HG03066 (cell line): Measurements from ENCODE around the gene ELOA2.
"Not testable (repeated sequence)": the region's sequence is repeated elsewhere in the genome, so short reads cannot be mapped to it uniquely, and the experiment has no call there.

Experiments
- ATAC-seq: cut with Tn5 transposase; IDR thresholded peaks from one replicate; pipeline ENCODE4 v1.9.1; 2021; ENCODE audit warnings: low read depth; ENCODE audit not compliant: unreplicated experiment

The ELOA2 gene, protein sequence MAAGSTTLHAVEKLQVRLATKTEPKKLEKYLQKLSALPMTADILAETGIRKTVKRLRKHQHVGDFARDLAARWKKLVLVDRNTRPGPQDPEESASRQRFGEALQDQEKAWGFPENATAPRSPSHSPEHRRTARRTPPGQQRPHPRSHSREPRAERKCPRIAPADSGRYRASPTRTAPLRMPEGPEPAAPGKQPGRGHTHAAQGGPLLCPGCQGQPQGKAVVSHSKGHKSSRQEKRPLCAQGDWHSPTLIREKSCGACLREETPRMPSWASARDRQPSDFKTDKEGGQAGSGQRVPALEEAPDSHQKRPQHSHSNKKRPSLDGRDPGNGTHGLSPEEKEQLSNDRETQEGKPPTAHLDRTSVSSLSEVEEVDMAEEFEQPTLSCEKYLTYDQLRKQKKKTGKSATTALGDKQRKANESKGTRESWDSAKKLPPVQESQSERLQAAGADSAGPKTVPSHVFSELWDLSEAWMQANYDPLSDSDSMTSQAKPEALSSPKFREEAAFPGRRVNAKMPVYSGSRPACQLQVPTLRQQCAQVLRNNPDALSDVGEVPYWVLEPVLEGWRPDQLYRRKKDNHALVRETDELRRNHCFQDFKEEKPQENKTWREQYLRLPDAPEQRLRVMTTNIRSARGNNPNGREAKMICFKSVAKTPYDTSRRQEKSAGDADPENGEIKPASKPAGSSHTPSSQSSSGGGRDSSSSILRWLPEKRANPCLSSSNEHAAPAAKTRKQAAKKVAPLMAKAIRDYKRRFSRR

DNA sequence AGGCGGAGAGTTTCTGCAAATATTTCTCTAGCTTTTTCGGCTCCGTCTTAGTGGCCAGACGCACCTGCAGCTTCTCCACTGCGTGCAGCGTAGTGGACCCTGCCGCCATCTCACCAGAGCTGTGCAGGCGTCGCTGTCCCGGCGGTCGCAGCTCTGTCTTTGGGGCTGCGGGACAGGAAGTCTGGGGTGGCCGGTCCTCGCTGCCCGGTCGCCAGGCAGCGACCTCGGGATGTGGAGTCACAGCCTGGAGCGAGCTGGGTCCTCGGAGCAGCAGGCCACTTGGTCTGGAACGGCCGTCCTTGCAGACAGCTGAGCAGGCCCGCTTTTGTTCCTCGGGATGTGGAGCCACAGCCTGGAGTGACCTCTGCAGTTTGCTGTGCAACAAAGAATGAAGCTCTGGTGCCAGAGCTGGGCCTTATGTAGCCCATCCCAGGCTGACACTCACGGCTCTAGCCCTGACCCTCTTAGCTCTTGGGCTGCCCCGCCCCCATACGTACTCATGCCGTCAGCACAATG is at the start of gene ELOA2:
TSS of gene ELOA2 (minus strand) at position 466 of the 516 bp plus-strand sequence. CDS start at position 109, 357 bp downstream.
- no peak for ATAC-seq

DNA sequence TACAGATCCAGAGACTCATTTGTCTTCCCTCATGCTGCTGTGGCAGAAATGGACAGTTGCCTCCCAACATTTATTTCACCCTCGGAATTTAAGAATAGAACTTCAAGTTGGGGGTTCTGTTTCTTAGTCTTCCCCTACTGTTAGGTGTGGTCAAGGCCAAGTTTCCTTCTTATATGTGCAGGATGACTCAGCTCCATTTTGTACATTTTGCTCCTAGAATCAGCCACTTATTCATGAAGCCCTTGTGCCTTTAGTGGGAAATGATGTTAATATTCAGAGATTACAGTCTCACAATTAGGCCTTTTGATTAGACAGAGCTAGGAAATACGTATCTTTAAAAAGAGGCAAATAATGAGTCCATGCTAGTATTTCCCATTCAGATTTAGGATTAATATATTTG is 46.2 kb upstream of the ELOA2 start:
- no peak for ATAC-seq

DNA sequence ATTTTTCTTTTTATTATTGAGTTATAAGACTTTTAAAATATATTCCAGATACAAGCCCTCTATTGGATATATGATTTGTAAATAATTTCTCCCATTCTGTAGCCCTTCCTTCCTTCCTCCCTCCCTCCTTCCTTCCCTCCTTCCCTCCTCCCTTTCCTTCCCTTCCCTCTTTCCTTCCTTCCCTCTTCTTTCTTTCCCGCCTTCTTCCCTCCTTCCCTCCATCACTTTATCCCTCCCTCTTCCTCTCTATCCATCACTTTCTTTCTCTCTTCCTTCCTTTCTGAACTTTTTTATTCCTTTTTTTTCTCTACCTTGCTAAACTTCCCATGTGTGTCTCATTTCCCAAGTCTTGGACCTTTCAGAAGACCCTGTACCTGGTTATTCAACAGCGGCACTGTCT is 45.5 kb upstream of the ELOA2 start:
- ATAC-seq, result no peak

DNA sequence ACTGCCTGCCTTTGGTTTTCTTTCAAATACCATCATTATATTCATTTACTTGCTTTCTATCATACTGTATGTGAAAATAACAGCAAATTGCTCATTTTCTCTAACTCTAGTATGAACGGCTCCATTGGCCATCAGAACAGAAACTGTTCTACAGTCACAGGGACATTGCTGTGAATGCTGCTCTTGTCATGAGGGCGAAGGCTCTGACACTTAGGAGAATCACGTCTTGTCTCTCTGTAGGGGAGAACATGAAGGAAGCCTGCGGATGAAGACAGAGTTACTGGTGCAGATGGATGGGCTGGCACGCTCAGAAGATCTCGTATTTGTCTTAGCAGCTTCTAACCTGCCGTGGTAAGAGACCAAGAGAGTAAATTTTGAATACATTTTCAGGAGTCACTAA is 41.7 kb upstream of the ELOA2 start:
- ATAC-seq, result no peak

DNA sequence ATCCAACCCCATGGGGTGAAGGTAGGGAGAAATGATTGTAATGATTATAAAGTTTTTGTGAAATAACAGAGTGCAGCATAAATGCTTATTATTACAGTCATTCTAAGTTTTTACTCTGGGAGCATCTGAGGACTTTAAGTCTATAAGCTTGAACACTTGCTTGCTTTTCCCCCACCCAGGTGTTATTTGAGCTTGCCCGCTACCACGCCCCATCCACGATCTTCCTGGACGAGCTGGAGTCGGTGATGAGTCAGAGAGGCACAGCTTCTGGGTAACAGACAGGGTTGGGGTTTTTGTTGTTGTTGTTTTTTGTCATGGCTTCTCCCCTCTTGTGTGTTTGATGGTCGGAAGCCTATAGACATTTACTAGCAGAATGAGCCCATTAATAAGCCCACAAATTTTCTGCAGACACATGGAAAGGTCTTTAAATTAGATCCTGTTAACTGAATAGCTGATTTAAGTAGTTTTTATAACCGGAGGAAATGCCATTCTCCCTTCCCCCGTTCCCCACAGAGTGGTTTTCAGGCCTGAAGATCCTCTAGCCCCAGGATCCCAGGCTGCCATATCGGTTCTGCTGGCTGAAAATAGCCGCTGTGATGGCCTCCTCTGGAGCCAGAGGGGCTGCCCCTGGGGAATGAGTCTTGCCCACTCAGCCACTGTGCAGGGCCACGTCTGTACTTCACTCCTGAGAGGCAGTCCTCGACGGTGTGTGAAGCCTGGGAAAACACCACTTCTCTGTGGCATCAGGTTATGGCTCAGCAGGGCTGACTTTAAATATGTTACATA is 39.9 kb upstream of the ELOA2 start:
- ATAC-seq, result no peak

DNA sequence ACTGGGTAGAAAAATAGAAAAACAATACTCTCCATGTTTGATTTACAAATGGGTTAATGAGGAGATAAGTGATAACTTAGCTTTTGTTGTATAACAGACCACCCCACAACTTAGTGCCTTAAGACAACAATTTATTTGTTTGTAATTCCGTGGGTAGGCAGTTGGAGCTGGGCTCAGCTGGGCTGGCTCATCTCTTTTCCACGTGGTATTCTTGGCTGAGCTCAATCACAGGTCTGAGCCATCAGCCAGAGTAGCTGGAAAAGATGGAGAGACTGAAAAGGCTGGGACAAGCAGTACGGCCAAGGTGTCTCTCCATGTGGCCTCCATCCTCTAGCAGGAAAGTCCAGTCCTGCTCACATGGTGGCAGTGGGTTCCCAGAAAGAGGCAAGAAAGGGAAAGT is 32.2 kb upstream of the ELOA2 start:
- no peak for ATAC-seq

DNA sequence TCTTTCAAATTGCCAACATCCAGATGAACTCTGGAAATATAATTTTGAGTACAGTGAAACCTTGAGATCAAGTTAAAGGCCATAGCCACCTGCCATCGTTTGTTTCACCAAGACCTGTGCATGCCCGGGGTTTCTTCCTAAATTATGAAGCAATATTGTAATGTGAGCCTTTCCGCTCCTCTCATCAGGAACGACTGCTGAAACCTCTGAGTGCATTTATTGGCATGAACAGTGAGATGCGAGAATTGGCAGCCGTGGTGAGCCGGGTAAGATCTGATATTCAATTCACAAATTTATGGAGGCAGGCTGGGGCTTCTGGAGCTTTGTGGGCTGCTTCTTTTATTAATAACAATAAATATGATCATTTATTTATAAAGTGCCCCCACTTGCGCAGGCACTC is 27.7 kb upstream of the ELOA2 start:
- no peak for ATAC-seq

DNA sequence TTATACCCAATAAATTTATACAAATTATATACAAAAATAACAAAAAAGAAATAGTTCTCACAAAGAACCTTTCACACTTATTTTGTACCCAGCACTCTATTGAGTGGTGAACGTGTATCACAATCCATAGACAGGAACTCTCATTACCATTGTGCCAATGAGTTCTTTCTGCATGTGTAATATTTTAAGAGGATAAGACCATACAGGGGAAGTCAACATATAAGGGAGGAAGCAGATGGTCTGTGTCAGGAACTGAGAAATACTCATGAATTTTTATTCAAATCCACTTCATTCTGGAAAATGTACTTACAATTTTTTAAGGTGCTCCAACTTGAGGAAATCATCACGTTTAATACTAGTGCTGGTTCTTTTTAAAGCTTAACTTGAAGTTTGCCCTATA is 27.1 kb upstream of the ELOA2 start:
- ATAC-seq, result no peak

DNA sequence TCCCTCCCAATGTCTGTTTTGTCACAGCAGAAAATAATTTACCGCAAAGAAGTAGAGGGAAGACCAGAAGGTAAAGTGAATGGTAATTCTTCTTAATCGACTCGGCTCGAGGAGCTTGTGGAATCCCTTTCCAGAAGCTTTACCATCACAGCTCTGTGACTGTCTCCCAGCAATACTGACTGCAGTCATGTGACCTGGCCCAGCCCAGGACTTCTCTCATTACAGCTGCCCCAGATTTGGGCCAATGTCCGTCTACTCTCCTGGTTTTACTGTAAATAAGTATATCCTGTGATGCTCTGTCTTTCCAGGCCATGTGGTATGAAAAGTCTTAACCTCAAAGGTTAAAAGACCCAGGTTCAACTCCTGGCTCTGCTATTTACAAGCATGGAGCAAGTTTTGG is 18.9 kb upstream of the ELOA2 start:
- no peak for ATAC-seq

DNA sequence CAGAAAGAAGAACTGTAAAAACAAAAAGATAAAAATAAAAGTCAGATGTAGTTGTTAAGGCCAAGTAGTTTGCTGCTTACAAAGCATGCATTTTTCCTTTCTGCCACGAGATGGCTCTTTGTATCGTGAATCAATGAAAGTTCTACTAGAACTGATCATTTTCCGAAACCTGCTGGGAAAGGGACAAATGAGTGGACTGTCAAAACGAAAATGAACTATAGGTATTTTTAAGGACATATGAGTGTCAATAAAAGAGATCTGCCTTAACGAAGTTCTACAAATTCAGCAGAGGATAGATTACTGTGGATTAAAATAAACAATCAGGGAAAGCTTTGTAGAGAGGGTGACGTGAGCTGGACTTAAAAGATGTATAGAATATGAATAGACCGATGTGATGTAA is 15.0 kb upstream of the ELOA2 start:
- no peak for ATAC-seq

DNA sequence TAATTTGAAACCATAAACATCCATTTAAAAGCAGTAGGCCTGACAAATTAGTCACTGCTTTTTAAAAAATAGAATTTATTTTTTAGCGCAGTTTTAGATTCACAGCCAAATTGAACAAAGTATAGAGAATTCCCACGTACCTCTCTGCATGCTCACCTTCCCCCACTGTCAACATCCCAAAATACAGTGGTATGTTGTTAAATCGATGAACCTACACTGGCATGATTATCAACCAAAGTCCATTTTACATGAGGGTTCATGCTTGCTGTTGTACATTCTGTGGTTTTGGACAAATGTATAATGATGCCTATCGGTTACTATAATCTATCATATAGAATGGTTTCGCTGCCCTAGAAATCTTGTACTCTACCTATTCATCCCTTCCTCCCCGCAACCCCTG is 5.6 kb upstream of the ELOA2 start:
- ATAC-seq, result no peak

DNA sequence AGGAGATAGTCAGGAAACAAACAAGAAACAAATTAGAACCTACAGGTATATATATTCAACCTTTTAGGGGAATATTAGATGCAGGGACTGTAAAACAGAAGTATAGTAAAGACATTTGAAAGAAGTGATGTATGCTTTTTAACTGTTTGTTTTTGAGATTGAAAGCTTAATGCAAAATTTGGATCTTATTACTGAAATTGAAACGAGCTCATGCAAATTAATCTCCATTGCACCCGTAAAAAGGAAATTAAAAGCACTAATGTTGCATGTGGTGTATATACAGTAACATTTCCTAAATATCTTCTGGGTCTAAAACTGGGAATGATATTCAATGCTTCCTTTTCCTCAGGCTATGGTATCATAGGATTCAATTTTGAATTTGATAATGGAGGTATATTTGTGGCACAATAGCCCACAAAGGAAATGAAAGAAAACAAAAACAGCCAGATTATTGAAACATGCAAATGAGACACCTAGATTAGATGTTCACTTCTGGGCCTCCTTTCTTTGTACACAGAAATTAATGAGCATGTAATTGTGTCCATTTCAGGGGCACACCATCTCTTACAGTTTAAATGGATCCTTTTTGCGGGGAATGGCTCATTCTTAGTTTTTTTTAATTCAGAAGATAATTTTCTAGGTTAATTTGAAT is 1.6 kb upstream of the ELOA2 start:
- no peak for ATAC-seq

DNA sequence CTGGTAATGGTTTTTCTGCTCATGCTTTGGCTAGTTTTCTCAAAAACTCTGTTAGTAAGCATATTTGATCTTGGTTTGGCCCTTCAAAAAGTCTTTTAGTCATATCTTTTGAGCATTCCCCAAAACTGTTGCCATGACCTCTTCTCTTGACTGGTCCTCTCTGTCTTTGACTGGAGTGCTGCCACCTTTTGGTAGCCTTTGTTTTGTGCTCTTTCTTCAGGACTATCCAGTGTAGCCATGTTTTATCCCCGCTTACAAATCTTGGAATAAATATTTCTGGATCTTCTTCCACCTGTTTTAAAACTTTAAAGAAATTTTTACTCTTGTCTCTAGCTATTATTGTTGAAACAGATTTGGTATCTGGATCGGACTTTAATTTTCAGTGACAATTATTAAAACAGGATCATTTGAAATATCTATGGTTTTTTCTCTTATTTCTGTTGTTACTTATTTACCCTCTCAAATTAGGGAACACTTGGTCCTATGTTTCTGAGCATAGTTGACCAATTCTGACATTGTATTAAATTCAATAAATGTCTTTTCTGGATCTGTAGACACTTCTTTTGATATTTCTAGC is 965 bp upstream of the ELOA2 start:
- no peak for ATAC-seq

DNA sequence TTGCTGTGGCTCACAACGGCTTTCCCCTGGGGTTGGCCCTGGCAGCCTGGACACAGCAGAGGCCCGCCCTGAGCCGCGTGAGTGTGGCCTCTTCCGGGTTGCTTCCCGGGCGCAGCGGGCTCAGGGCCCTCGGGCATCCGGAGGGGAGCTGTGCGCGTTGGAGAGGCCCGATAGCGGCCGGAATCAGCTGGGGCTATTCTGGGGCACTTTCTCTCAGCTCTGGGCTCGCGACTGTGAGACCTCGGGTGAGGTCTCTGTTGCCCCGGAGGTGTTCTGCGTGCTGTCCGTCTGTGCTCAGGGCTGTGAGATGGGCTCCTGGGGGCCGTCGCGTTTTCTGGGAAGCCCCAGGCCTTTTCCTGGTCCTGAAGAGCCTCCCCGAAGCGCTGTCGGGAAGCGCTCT is 830 bp downstream of the ELOA2 start:
- ATAC-seq, result not testable (repeated sequence)

DNA sequence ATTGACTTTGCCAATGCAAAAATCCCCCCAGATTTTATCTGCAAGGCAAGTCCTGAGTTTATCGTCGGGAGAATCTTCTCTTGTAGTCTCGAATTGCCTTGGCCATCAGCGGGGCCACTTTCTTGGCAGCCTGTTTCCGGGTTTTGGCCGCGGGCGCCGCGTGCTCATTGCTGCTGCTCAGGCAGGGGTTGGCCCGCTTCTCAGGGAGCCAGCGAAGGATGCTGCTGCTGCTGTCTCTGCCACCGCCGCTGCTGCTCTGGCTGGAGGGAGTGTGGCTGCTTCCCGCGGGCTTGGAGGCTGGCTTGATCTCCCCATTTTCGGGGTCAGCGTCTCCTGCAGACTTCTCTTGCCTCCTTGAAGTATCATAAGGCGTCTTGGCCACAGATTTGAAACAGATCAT is 2.5 kb downstream of the ELOA2 start:
- ATAC-seq, result no peak

DNA sequence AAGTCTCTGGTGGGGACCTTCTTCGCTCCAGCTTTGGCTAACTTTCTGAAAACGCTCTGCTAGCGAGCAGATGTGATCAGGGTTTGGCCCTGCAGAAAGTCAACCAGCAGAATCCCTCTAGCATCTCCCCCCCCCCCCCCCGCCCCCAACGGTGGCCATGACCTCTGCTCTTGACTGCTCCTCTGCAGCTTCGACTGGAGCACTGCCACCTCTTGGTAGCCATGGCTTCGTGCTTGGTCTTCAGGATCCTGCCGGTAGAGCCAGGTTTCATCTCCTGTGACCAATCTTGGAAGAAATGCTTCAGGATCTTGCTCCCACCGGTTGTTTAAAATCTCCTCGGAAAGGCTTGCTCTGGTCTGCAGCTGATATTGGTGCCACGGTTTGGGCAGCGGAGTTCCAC is 4.5 kb downstream of the ELOA2 start:
- ATAC-seq, result not testable (repeated sequence)

DNA sequence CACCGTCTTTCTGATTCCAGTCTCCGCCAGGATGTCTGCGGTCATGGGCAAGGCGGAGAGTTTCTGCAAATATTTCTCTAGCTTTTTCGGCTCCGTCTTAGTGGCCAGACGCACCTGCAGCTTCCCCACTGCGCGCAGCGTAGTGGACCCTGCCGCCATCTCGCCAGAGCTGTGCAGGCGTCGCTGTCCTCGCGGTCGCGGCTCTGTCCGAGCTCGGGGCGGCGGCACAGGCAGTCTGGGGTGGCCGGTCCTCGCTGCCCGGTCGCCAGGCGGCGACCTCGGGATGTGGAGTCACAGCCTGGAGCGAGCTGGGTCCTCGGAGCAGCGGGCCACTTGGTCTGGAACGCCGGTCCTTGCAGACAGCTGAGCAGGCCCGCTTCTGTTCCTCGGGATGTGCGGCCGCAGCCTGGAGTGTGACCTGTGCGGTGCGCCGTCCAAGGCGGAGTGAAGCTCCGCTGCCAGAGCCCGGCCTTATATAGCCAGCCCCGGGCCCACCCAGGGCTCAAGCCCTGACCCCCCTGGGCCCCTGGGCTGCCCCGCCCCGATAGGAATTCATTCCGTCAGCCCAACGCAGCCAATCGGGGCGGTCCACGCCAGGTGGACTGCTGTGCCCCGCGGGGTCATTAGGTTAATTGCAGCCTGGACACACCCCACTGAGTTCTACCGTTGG is 5.6 kb downstream of the ELOA2 start:
- ATAC-seq, result not testable (repeated sequence)

DNA sequence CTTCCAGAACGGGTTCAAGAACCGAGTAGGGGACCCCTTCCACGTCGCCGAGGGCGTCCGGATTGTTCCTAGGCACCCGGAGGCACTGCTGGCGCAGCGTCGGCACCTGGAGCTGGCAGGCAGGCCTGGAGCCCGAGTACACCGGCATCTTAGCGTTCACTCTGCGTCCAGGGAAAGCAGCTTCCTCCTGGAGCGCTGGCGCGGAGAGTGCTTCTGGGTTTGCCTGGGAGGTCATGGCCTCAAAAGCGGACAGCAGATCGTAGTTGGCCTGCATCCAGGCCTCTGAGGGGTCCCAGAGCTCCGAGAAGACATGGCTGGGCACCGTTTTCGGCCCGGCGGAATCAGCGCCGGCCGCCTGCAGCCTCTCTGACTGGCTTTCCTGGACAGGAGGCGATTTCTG is 6.7 kb downstream of the ELOA2 start:
- ATAC-seq, result not testable (repeated sequence)

DNA sequence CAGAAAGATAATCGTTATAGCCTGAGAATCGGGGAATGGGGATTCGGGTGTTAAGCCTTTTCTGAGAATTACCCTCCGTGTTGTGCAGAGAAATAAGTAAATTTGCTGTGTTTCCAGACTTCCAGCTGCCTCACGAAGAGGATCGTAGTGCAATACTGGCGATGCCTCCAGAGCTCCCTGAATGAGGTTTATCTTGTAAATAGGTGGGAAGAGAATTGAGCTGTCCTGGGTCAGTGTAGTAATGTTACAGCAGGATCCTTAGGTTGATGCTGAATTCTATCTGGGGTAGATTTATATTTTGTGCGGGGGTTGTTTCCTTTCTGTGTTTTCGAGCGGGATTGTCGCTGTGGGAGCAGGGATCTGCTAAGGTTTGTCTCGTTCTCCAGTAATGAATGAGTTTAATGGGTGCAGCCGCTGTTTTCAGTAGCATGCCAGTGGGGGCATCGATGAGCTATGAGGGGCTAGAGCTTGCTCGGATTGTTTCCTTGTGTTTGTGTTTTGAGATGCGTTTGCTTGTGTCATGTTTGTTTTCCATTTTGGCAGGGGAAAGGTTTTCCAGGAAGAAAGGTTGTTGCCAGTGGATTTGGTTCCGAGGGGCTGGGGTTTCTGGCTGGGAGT is 9.8 kb downstream of the ELOA2 start:
- ATAC-seq, result not testable (repeated sequence)
